ENCODE results near the gene NSG1.

- TF ChIP-seq CTCF (IDR thresholded peaks at IDR 0.05; ENCODE audit: insufficient read depth, low read length) = no peak
- no peak for TF ChIP-seq REST (IDR thresholded peaks at IDR 0.05; ENCODE audit: insufficient replicate concordance, low read depth)
- no peak for TF ChIP-seq POLR2AphosphoS5 (IDR thresholded peaks at IDR 0.05; ENCODE audit: low read depth)
- no peak for TF ChIP-seq SPI1 (IDR thresholded peaks at IDR 0.05; ENCODE audit: borderline replicate concordance, low read depth)
These were observed 7.7 kb downstream of the NSG1 start for GRCh38 chr4:4394644-4395043.
